HepG2 (cell line): Measurements from ENCODE around the gene SEMA3G.

Experiments
- KAT7 ChIP-seq: IDR thresholded peaks from 2 replicates; pipeline ENCODE4 v1.6.1; 2018; ENCODE audit warnings: borderline replicate concordance, missing compliant biosample characterization
- POLR2A ChIP-seq, 2 experiments: IDR thresholded peaks; 2 replicates each; pipeline ENCODE4 v1.6.1; 2011; ENCODE audit warnings: low read depth in 2 of 2, low read length in 2 of 2, mild to moderate bottlenecking in 1 of 2, moderate library complexity in 1 of 2; ENCODE audit not compliant: insufficient read depth in 1 of 2
- ZC3H13 ChIP-seq: sonication (generic); formaldehyde crosslinking; IDR thresholded peaks from 2 replicates; pipeline ENCODE4 v1.8.1; 2023; ENCODE audit warnings: mild to moderate bottlenecking, missing genetic modification reagents, moderate library complexity
- ZNF136 ChIP-seq: sonication (generic); formaldehyde crosslinking; IDR thresholded peaks from 2 replicates; pipeline ENCODE4 v1.8.1; 2022; ENCODE audit warnings: low read depth, mild to moderate bottlenecking, moderate library complexity, missing genetic modification reagents
- ZNF724P ChIP-seq: sonication (generic); formaldehyde crosslinking; IDR thresholded peaks from 2 replicates; pipeline ENCODE4 v1.8.0; 2022; ENCODE audit warnings: missing genetic modification reagents, borderline replicate concordance

DNA sequence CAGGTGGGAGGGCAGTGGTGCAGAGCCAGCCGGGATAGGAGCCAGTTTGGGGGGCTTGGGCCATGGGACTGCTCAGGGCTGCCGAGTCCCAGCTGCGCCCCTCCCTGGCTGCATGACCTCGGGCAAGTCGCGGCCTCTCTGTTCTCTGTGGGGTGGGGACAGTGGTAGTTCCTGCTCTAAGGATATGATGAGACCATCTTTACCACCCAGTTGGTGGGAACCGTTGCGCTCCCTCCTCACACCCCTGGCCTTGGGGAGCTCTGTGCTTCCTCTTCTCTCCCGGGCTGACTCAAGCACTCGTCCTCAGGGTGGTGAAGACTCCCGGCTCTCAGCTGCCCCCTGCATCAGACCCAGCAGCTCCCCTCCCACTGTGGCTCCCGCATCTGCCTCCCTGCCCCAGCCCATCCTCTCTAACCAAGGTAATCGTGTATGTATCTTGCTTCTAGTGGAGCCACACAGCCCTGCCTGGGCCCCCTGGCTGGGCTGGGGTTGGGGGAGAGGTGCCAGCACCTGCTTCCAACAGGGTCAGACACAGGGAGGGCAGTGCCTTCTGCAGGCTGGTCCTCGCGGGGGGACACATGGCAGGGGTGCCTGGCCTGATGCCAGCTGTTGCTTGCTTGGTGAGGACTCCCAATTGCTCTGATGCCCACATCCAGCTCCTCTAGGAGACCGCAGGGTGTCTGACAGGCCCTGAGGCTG, 35.1 kb upstream of the SEMA3G start:
- no peak for TF ChIP-seq POLR2A (IDR thresholded peaks at IDR 0.05; ENCODE audit: insufficient read depth in 1 of 2, low read depth in 2 of 2, low read length in 2 of 2)
- TF ChIP-seq ZC3H13 (CRISPR knock-in tag), result no peak
- no peak for TF ChIP-seq ZNF724P (CRISPR knock-in tag)
- TF ChIP-seq KAT7, result no peak
- TF ChIP-seq ZNF136, result no peak
